22Rv1 (cell line): ENCODE data around the gene SHC1.
A peak's percentile ranks its signal among the peaks of the same experiment; 100 is the strongest.

Experiments used
- H3K27ac ChIP-seq: fragments of 450-650 bp; 2 replicates; pipeline ENCODE4 v1.5.1; 2017
- ZFX ChIP-seq: fragments of 450-650 bp; IDR thresholded peaks from 2 replicates; pipeline ENCODE4 v1.6.1; 2017; ENCODE audit warnings: antibody characterized with exemption, borderline replicate concordance
- TF ChIP-seq, protein P1 (sequence below): fragments of 450-650 bp; IDR thresholded peaks from 2 replicates; pipeline ENCODE4 v1.5.1; 2017; ENCODE audit warnings: mild to moderate bottlenecking

SHC1 gene

GRCh38 chr1:155007251-155007828 is 36.8 kb upstream of the SHC1 start:
- H3K27ac ChIP-seq, result peak overlapping the region; percentile 98
- TF ChIP-seq, protein P1, sequence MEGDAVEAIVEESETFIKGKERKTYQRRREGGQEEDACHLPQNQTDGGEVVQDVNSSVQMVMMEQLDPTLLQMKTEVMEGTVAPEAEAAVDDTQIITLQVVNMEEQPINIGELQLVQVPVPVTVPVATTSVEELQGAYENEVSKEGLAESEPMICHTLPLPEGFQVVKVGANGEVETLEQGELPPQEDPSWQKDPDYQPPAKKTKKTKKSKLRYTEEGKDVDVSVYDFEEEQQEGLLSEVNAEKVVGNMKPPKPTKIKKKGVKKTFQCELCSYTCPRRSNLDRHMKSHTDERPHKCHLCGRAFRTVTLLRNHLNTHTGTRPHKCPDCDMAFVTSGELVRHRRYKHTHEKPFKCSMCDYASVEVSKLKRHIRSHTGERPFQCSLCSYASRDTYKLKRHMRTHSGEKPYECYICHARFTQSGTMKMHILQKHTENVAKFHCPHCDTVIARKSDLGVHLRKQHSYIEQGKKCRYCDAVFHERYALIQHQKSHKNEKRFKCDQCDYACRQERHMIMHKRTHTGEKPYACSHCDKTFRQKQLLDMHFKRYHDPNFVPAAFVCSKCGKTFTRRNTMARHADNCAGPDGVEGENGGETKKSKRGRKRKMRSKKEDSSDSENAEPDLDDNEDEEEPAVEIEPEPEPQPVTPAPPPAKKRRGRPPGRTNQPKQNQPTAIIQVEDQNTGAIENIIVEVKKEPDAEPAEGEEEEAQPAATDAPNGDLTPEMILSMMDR, result no peak
- TF ChIP-seq ZFX, result no peak

DNA sequence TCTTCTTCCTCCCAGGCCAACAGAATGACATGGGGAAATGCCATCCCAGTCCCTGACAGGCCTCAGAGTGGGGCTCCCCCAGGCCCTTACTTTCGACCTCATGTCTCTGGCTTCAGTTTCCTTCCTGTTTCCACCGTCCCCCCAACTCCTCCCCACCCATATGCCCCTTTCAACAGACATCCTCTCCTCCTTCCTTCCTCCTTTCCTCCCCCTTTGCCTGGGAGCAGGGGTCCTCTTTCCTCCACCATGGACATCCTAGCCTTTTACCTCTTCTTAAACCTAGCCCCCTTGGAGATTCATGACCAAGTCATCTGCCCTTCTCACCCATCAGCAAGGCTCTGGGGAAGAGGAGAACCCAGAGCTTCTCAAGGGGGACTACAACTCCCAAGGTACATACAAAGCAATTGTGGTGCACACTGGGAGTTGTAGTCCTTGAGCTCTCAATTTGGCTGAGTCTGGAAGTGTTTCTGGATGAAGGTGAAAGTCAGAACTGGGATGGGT is 36.1 kb upstream of the SHC1 start:
- H3K27ac ChIP-seq, result peak overlapping the region; percentile 98
- TF ChIP-seq, protein P1, result no peak
- TF ChIP-seq ZFX, result no peak

DNA sequence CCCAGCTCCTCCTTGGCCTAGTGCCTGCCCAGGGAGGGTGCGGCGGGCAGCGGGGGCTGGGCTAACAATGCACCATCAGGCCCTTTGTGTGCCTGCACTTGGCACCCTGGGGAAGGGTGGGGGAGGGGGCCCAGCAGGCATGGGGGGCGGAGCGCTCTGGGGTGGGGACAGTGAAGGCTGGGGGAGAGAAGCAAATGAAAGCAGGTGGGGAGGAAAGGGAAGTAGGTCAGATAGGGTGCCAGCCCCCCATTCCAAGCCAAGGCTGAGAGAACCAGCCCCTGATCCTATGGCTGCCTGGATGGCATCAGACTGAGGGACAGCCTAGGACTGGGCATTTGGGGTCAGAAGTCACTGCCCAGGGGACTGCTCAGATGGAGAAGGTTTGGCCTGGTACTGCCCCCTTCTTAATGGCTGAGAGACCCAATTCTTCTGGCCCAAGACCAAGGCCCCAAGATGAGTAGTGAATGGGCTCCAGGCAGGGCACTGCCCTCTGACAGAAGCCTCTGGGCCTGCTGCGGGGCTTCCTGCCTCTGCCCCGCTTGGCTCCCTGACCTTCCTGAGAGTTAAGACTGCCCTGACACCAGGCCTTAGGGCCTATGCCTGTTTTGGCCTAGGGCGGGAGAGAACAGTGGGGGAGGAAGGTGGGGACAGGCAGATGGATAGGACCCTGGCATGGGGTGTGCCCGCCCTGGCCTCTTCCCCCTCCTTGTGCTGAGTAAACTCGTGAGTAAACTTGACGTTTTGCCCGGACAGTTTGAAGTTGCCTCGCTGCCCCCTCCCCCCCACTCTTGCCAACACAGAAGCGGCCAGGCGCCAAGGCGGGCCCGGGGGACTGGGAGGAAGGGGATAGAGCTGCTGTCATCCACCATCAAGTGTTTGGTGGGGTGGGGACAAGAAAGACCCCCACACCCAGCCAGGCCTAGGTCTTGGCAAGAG is 34.8 kb upstream of the SHC1 start:
- TF ChIP-seq, protein P1, result no peak
- no peak for TF ChIP-seq ZFX
- H3K27ac ChIP-seq, result peak overlapping the region; percentile 98

DNA sequence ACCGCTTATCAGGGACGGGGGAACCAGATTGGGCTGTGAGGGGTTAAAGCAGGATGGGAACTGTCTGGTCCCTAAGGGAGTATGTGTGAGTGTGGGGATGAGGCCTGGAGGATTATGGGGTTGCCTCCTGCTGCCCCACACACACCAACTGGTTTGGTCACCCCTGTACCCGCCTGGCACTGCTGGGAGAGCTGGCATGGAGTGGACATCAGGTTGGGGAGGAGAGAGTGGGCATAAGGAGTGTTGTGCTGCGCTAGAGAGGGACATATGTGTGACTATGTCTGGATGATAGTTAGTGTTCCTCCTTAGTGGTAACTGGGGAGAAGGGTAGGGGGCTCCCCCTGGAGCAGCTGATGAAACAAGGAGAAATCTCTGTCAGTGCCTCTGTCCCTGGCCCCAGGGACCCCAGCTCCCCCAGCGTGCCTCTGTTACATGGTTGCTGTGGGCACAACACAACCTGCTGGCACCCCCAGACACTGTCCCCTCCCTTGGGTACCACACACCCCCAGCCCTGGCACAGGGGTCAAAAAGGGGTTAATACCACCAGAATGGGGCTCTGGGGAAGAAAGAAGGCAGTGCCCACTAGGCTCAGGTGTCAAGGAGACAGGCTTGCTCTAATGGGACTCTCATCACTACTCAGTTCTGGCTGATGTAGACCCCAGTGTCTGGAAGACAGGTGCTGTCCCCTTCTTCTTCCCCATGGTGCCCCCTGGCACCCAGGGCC is 34.0 kb upstream of the SHC1 start:
- peak overlapping the region; percentile 98 for H3K27ac ChIP-seq
- TF ChIP-seq ZFX, result no peak
- TF ChIP-seq, protein P1, result no peak

DNA sequence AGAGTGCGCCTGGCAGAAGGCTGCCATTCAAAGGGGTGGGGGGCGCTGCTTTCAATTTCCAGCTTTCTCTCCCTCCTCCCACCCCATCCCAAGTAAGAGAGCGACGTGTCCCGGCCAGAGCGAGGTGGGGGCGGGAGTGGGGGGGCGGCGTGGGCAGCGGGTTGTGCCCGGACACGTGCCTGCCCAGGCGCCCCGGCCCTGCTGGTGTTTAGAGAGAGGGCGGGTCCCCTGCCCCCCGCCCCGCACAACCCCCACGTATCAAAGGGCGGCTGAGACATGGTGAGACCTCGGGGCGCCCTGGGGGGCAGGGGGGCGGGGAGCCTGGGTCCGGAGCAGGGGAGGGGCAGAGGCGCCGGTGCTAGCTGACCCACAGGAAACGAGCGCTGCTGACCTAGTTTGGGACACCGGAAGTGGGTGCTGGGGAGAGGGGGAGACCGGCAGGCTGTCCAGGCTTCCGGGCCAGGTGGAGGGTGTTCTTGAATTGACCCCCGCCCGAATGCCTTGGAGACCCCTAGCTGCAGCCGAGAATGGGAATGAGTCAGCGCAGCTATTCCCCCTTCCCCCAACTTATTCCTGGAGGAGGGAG is 33.3 kb upstream of the SHC1 start:
- TF ChIP-seq, protein P1, result no peak
- TF ChIP-seq ZFX, result no peak
- peak overlapping the region; percentile 98 for H3K27ac ChIP-seq

GRCh38 chr1:155003227-155003765 is 32.7 kb upstream of the SHC1 start:
- peak overlapping the region; percentile 98 for H3K27ac ChIP-seq
- TF ChIP-seq, protein P1, result no peak
- TF ChIP-seq ZFX, result no peak
